Measurements from ENCODE around the gene DLG2. TPM values are rescaled to one million over a fixed set of nuclear protein-coding genes. Genes with fewer than 3 reads are reported as not detected.

Gene DLG2
- total and polyA plus RNA-seq, 2 of the 4 experiments (the other 2 are of a cell fraction), result 0.31 to 0.36 TPM

- CTCF ChIA-PET, result no interaction called here
Measured at GRCh38 chr11:83921447-83922192, 1705.5 kb downstream of the DLG2 start.

More at GRCh38 chr11:83921447-83922192, 1705.5 kb downstream of the DLG2 start:
- H3K4me3 ChIP-seq (ENCODE audit: insufficient read depth, low read depth, low read length), result no peak overlapping the region
- H3K36me3 ChIP-seq (ENCODE audit: control insufficient read depth, insufficient read depth, low read length), result no peaks in the 10 kb centered on the region
- H3K18ac ChIP-seq (ENCODE audit: low read depth, low read length), result no peak overlapping the region
- H3K9me1 ChIP-seq (ENCODE audit: insufficient read depth, low read length), result no peaks in the 10 kb centered on the region
- no peak overlapping the region for H4K91ac ChIP-seq (ENCODE audit: insufficient read depth, low read depth, low read length)
- H3K27me3 ChIP-seq (ENCODE audit: control insufficient read depth, insufficient read depth, low read length), result no peaks in the 10 kb centered on the region
- H2BK5ac ChIP-seq (ENCODE audit: low read depth, low read length, poor library complexity, severe bottlenecking), result no peak overlapping the region
- no peak overlapping the region for H3K23ac ChIP-seq (ENCODE audit: low read depth, low read length)
- H3K14ac ChIP-seq (replicated peaks; ENCODE audit: low read depth, low read length), result no peak overlapping the region
- no peak overlapping the region for H3K27ac ChIP-seq (ENCODE audit: insufficient read depth, low read length)
- no peak overlapping the region for H4K5ac ChIP-seq (ENCODE audit: low read depth, low read length)
- no peak overlapping the region for H2BK120ac ChIP-seq (ENCODE audit: low read depth, low read length)
- POLR2A ChIA-PET (ENCODE audit: unreplicated experiment), result no interaction called here
- no CpG with 5 or more reads among the region's 7 CpGs for WGBS, 2 experiments (ENCODE audit: extremely low coverage in 2 of 2, insufficient read length in 1 of 2)
- H4K8ac ChIP-seq (ENCODE audit: low read depth in 2 of 2, low read length in 2 of 2), result no peak overlapping the region
- H3K79me1 ChIP-seq (ENCODE audit: low read depth in 1 of 2, low read length in 2 of 2), result no peaks in the 10 kb centered on the region
- H2BK15ac ChIP-seq (ENCODE audit: low read depth, low read length), result no peak overlapping the region
- no TSS peak for BruUV-seq (replicated peaks)
- H2AK9ac ChIP-seq (replicated peaks; ENCODE audit: low read depth, low read length, poor library complexity), result no peak overlapping the region
- no peaks in the 10 kb centered on the region for H3K9me3 ChIP-seq (ENCODE audit: control insufficient read depth, insufficient read depth, low read length)
- H2AK5ac ChIP-seq (ENCODE audit: low read depth, low read length), result no peak overlapping the region
- no peak overlapping the region for H3K4ac ChIP-seq (ENCODE audit: low read depth, low read length)
- no peak for TF ChIP-seq SMC3 (IDR thresholded peaks at IDR 0.05; ENCODE audit: low read depth, low read length)
- TF ChIP-seq CEBPB (IDR thresholded peaks at IDR 0.05; ENCODE audit: low read depth, low read length), result no peak
- TF ChIP-seq, protein P1, sequence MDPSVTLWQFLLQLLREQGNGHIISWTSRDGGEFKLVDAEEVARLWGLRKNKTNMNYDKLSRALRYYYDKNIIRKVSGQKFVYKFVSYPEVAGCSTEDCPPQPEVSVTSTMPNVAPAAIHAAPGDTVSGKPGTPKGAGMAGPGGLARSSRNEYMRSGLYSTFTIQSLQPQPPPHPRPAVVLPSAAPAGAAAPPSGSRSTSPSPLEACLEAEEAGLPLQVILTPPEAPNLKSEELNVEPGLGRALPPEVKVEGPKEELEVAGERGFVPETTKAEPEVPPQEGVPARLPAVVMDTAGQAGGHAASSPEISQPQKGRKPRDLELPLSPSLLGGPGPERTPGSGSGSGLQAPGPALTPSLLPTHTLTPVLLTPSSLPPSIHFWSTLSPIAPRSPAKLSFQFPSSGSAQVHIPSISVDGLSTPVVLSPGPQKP (IDR thresholded peaks at IDR 0.05; ENCODE audit: borderline replicate concordance, low read depth, low read length), result no peak
- no peak for TF ChIP-seq MAZ (IDR thresholded peaks at IDR 0.05; ENCODE audit: borderline replicate concordance, low read depth, low read length)
- TF ChIP-seq RAD21 (IDR thresholded peaks at IDR 0.05; ENCODE audit: low read length), result no peak
- no peak for TF ChIP-seq MXI1 (IDR thresholded peaks at IDR 0.05; ENCODE audit: borderline replicate concordance, low read depth, low read length)
- TF ChIP-seq FOS (IDR thresholded peaks at IDR 0.05; ENCODE audit: low read depth, low read length), result no peak
- no peak for TF ChIP-seq POLR2A (IDR thresholded peaks at IDR 0.05; ENCODE audit: low read depth, low read length)
- no peak for TF ChIP-seq CHD1 (IDR thresholded peaks at IDR 0.05; ENCODE audit: low read depth, low read length)
- TF ChIP-seq USF2 (IDR thresholded peaks at IDR 0.05; ENCODE audit: low read depth, low read length), result no peak
- no peak for TF ChIP-seq MAFK (IDR thresholded peaks at IDR 0.05; ENCODE audit: low read depth, low read length)
- no peak for TF ChIP-seq RFX5 (IDR thresholded peaks at IDR 0.05; ENCODE audit: low read depth, low read length)
- no peak for TF ChIP-seq CTCF (conservative IDR thresholded peaks at IDR 0.05; ENCODE audit: low read depth, low read length)
- no peak for TF ChIP-seq BHLHE40 (IDR thresholded peaks at IDR 0.05; ENCODE audit: low read depth, low read length)
- H3K9ac ChIP-seq (ENCODE audit: low read depth, low read length), result no peak overlapping the region
- no peak for ATAC-seq (ENCODE audit: low read depth)
- no peak overlapping the region for H2AFZ ChIP-seq (replicated peaks; ENCODE audit: low read length, poor library complexity)
- H3K56ac ChIP-seq (ENCODE audit: extremely low read depth, insufficient read depth, low read length), result no peak overlapping the region
- DNase-seq, result no peak
- no peak overlapping the region for H3K4me2 ChIP-seq (ENCODE audit: low read depth, low read length)
- H4K20me1 ChIP-seq (ENCODE audit: insufficient read depth, low read length), result no peaks in the 10 kb centered on the region
- intact Hi-C loops (cut with micrococcal nuclease), result no loop called here
- no peaks in the 10 kb centered on the region for H3K4me1 ChIP-seq (ENCODE audit: control insufficient read depth, insufficient read depth, low read length)
- H2BK20ac ChIP-seq (ENCODE audit: low read depth, low read length), result no peak overlapping the region
- in situ Hi-C loops (cut with MboI; ENCODE audit: low sequenced_read_pairs), result no loop called here
- dilution Hi-C loops (cut with HindIII; ENCODE audit: low sequenced_read_pairs, unreplicated experiment), result no loop called here

Measured in IMR-90 (cell line).